GM18517 (cell line): ENCODE measurements around the gene UBE2V1.
"Not testable (repeated sequence)": the region's sequence is repeated elsewhere in the genome, so short reads cannot be mapped to it uniquely, and the experiment has no call there.

Experiments
- ATAC-seq: cut with Tn5 transposase; IDR thresholded peaks from one replicate; pipeline ENCODE4 v1.9.1; 2021; ENCODE audit warnings: mild to moderate bottlenecking, moderate library complexity; ENCODE audit not compliant: unreplicated experiment

UBE2V1 gene

GRCh38 chr20:50097843-50098242 is 15.1 kb downstream of the UBE2V1 start:
- no peak for ATAC-seq

- ATAC-seq, result no peak
Measured at GRCh38 chr20:50096237-50096636, 16.7 kb downstream of the UBE2V1 start.

GRCh38 chr20:50095476-50096078 is 17.4 kb downstream of the UBE2V1 start:
- no peak for ATAC-seq

- ATAC-seq, result no peak
Measured at GRCh38 chr20:50094522-50094921, 18.4 kb downstream of the UBE2V1 start.

- ATAC-seq, result no peak
Measured at GRCh38 chr20:50093240-50093639, 19.7 kb downstream of the UBE2V1 start.

GRCh38 chr20:50092436-50092835 is 20.5 kb downstream of the UBE2V1 start:
- ATAC-seq, result no peak

- ATAC-seq, result no peak
Measured at GRCh38 chr20:50089787-50090177, 23.2 kb downstream of the UBE2V1 start.

- no peak for ATAC-seq
Measured at GRCh38 chr20:50089140-50089786, 23.7 kb downstream of the UBE2V1 start.

GRCh38 chr20:50088022-50088421 is 24.9 kb downstream of the UBE2V1 start:
- ATAC-seq, result no peak

GRCh38 chr20:50085481-50086365 is 27.2 kb downstream of the UBE2V1 start:
- ATAC-seq, result no peak

GRCh38 chr20:50085146-50085480 is 27.8 kb downstream of the UBE2V1 start:
- ATAC-seq, result no peak

GRCh38 chr20:50083034-50083433 is 29.9 kb downstream of the UBE2V1 start:
- ATAC-seq, result no peak

- ATAC-seq, result not testable (repeated sequence)
Measured at GRCh38 chr20:50082056-50082455, 30.9 kb downstream of the UBE2V1 start.

- ATAC-seq, result no peak
Measured at GRCh38 chr20:50077818-50078601, 34.9 kb downstream of the UBE2V1 start.

GRCh38 chr20:50073500-50073899 is 39.5 kb downstream of the UBE2V1 start:
- ATAC-seq, result no peak

- no peak for ATAC-seq
Measured at GRCh38 chr20:50071039-50071888, 41.7 kb downstream of the UBE2V1 start.

- no peak for ATAC-seq
Measured at GRCh38 chr20:50070361-50070760, 42.6 kb downstream of the UBE2V1 start.

- ATAC-seq, result no peak
Measured at GRCh38 chr20:50068041-50068651, 44.8 kb downstream of the UBE2V1 start.

- no peak for ATAC-seq
Measured at GRCh38 chr20:50067461-50067860, 45.5 kb downstream of the UBE2V1 start.

GRCh38 chr20:50067018-50067417 is 45.9 kb downstream of the UBE2V1 start:
- ATAC-seq, result no peak
